ENCODE results near the gene RPL18A. TPM values are rescaled to one million over a fixed set of nuclear protein-coding genes. Genes with fewer than 3 reads are reported as not detected.

Gene RPL18A
- total and polyA plus RNA-seq, 4 donors: 639 to 1,987 (median 1,843) TPM

DNA sequence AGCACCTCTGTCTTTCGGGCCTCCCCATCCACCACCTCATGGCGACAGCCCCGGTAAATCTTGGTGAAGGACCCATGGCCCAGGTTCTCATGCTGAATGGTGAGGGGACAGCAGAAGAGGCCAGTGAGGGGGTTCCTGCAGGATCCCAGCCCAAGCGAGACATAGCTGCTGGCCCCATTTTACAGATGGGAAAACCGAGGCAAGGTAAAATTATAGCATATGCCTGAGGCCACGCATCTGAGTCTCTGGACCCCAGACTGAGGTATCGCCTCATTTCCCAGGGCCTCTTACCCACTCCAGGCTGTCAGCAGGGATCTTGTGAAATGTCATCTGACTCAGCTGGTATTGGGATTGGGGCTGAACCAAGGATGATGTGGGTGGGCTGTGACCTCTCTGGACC is 21.7 kb upstream of the RPL18A start:
- peaks cover 0 to 2% (median 0%) of the 10 kb centered on the region in 4 donors for H3K9me3 ChIP-seq (ENCODE audit: control insufficient read depth in 4 of 4, insufficient read depth in 3 of 4, low read length in 3 of 4)
- H3K9ac ChIP-seq (ENCODE audit: insufficient read depth in 1 of 2, low read length in 2 of 2): no peak overlapping the region
- 94 to 96% methylated on average over 7 of the region's 7 CpGs for WGBS, 2 donors
- H3K4me1 ChIP-seq (ENCODE audit: control insufficient read depth in 5 of 5, insufficient read depth in 5 of 5, low read length in 5 of 5): peaks cover 0 to 4% (median 0%) of the 10 kb centered on the region in 5 donors
- H3K4me3 ChIP-seq: no peak overlapping the region
- H3K36me3 ChIP-seq (ENCODE audit: control insufficient read depth in 4 of 4, insufficient read depth in 4 of 4, low read length in 4 of 4): peaks cover 0 to 16% (median 0%) of the 10 kb centered on the region in 4 donors
- H3K27me3 ChIP-seq (ENCODE audit: control insufficient read depth in 3 of 3, insufficient read depth in 3 of 3, low read length in 2 of 3): peaks cover 0 to 7% (median 0%) of the 10 kb centered on the region in 3 donors
- TF ChIP-seq CTCF (IDR thresholded peaks at IDR 0.05; ENCODE audit: control extremely low read depth, extremely low read depth): no peak
- no peak overlapping the region for H3K27ac ChIP-seq (ENCODE audit: low read depth in 1 of 2, low read length in 1 of 2)
- DNase-seq: no peak
- no peak for ATAC-seq (ENCODE audit: insufficient read depth, low FRiP score)

GRCh38 chr19:17840019-17840418 is 19.7 kb upstream of the RPL18A start:
- peaks cover 0 to 20% (median 0%) of the 10 kb centered on the region in 4 donors for H3K36me3 ChIP-seq (ENCODE audit: control insufficient read depth in 4 of 4, insufficient read depth in 4 of 4, low read length in 4 of 4)
- H3K27ac ChIP-seq (ENCODE audit: low read depth in 1 of 2, low read length in 1 of 2): no peak overlapping the region
- ATAC-seq (ENCODE audit: insufficient read depth, low FRiP score): no peak
- TF ChIP-seq CTCF (IDR thresholded peaks at IDR 0.05; ENCODE audit: control extremely low read depth, extremely low read depth): no peak
- no peak for DNase-seq
- no peak overlapping the region for H3K4me3 ChIP-seq
- H3K9me3 ChIP-seq (ENCODE audit: control insufficient read depth in 4 of 4, insufficient read depth in 3 of 4, low read length in 3 of 4): peaks cover 0 to 2% (median 0%) of the 10 kb centered on the region in 4 donors
- WGBS, 2 donors: 90 to 91% methylated on average over 6 of the region's 6 CpGs
- H3K9ac ChIP-seq (ENCODE audit: insufficient read depth in 1 of 2, low read length in 2 of 2): no peak overlapping the region
- peaks cover 0 to 4% (median 0%) of the 10 kb centered on the region in 5 donors for H3K4me1 ChIP-seq (ENCODE audit: control insufficient read depth in 5 of 5, insufficient read depth in 5 of 5, low read length in 5 of 5)
- peaks cover 0 to 7% (median 0%) of the 10 kb centered on the region in 3 donors for H3K27me3 ChIP-seq (ENCODE audit: control insufficient read depth in 3 of 3, insufficient read depth in 3 of 3, low read length in 2 of 3)

- Histone ChIP-seq H3K27me3 (ENCODE audit: control insufficient read depth in 3 of 3, insufficient read depth in 3 of 3, low read length in 2 of 3) (peaks cover 0 to 7% (median 0%) of the 10 kb centered on the region in 3 donors), H3K4me1 (ENCODE audit: control insufficient read depth in 5 of 5, insufficient read depth in 5 of 5, low read length in 5 of 5) (peaks cover 0 to 4% (median 0%) of the 10 kb centered on the region in 5 donors), H3K36me3 (ENCODE audit: control insufficient read depth in 4 of 4, insufficient read depth in 4 of 4, low read length in 4 of 4) (peaks cover 0 to 20% (median 0%) of the 10 kb centered on the region in 4 donors), H3K27ac (ENCODE audit: low read depth in 1 of 2, low read length in 1 of 2) (no peak overlapping the region), H3K4me3 (no peak overlapping the region), H3K9me3 (ENCODE audit: control insufficient read depth in 4 of 4, insufficient read depth in 3 of 4, low read length in 3 of 4) (peaks cover 0 to 2% (median 0%) of the 10 kb centered on the region in 4 donors), H3K9ac (ENCODE audit: insufficient read depth in 1 of 2, low read length in 2 of 2) (no peak overlapping the region)
- DNase-seq (peak in 1 of 3 donors; percentile 20), ATAC-seq (ENCODE audit: insufficient read depth, low FRiP score) (no peak)
- WGBS, 2 donors: 54 to 76% methylated on average over 30 of the region's 30 CpGs
- no peak for TF ChIP-seq CTCF (IDR thresholded peaks at IDR 0.05; ENCODE audit: control extremely low read depth, extremely low read depth)
Measured at GRCh38 chr19:17841371-17841809, 18.3 kb upstream of the RPL18A start.
